ENCODE results near the gene TEAD1.

GRCh38 chr11:12809364-12809763 lies 135.1 kb downstream of the TEAD1 start:
- TF ChIP-seq, protein P1, sequence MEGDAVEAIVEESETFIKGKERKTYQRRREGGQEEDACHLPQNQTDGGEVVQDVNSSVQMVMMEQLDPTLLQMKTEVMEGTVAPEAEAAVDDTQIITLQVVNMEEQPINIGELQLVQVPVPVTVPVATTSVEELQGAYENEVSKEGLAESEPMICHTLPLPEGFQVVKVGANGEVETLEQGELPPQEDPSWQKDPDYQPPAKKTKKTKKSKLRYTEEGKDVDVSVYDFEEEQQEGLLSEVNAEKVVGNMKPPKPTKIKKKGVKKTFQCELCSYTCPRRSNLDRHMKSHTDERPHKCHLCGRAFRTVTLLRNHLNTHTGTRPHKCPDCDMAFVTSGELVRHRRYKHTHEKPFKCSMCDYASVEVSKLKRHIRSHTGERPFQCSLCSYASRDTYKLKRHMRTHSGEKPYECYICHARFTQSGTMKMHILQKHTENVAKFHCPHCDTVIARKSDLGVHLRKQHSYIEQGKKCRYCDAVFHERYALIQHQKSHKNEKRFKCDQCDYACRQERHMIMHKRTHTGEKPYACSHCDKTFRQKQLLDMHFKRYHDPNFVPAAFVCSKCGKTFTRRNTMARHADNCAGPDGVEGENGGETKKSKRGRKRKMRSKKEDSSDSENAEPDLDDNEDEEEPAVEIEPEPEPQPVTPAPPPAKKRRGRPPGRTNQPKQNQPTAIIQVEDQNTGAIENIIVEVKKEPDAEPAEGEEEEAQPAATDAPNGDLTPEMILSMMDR (IDR thresholded peaks at IDR 0.05): no peak
- no peak for TF ChIP-seq ZFX (IDR thresholded peaks at IDR 0.05; ENCODE audit: borderline replicate concordance)

Data from 22Rv1 (cell line).